BJ (cell line): ENCODE measurements around the gene BTBD7. TPM values are rescaled to one million over a fixed set of nuclear protein-coding genes. Genes with fewer than 3 reads are reported as not detected.

Source experiments
- CTCF ChIA-PET: fragments of 350-600 bp; formaldehyde crosslinking; extraction: SDS; loops from one replicate; lab custom pipeline; 2021; ENCODE audit warnings: antibody characterized with exemption, inconsistent platforms; lab: Yijun Ruan, JAX
- POLR2A ChIA-PET: fragments of 300-600 bp; sonication (Branson Sonifier 250); formaldehyde crosslinking; extraction: SDS; loops from one replicate; lab custom pipeline; 2021; ENCODE audit warnings: antibody characterized with exemption; lab: Charles Lee
- DNase-seq: peaks from one replicate; pipeline ENCODE4 v3.0.0-alpha.2; 2011; ENCODE audit warnings: low read depth
- H3K27me3 ChIP-seq: 2 replicates; pipeline ENCODE4 v1.6.0; 2011; ENCODE audit warnings: low read length; ENCODE audit not compliant: control insufficient read depth, insufficient read depth
- H3K36me3 ChIP-seq: 2 replicates; pipeline ENCODE4 v1.5.1; 2011; ENCODE audit warnings: low read length; ENCODE audit not compliant: control insufficient read depth, insufficient read depth
- H3K4me3 ChIP-seq: 2 replicates; pipeline ENCODE4 v1.5.1; 2011; ENCODE audit warnings: low read depth, mild to moderate bottlenecking, control low read depth, low read length
- CTCF ChIP-seq: IDR thresholded peaks from 2 replicates; pipeline ENCODE4 v1.5.1; 2011; ENCODE audit warnings: low read depth, mild to moderate bottlenecking, control low read depth, inconsistent platforms, low read length, moderate library complexity; ENCODE audit not compliant: insufficient read depth
- polyA plus RNA-seq: library from polyadenylated mRNA; depleted of rRNA; stranded (reverse); fragments of >200 nt; gene quantifications from 2 replicates; pipeline ENCODE4 v1.2.3, GENCODE V29; 2011

The BTBD7 gene
- polyA plus RNA-seq, 1 experiment, result 17.7 TPM

DNA sequence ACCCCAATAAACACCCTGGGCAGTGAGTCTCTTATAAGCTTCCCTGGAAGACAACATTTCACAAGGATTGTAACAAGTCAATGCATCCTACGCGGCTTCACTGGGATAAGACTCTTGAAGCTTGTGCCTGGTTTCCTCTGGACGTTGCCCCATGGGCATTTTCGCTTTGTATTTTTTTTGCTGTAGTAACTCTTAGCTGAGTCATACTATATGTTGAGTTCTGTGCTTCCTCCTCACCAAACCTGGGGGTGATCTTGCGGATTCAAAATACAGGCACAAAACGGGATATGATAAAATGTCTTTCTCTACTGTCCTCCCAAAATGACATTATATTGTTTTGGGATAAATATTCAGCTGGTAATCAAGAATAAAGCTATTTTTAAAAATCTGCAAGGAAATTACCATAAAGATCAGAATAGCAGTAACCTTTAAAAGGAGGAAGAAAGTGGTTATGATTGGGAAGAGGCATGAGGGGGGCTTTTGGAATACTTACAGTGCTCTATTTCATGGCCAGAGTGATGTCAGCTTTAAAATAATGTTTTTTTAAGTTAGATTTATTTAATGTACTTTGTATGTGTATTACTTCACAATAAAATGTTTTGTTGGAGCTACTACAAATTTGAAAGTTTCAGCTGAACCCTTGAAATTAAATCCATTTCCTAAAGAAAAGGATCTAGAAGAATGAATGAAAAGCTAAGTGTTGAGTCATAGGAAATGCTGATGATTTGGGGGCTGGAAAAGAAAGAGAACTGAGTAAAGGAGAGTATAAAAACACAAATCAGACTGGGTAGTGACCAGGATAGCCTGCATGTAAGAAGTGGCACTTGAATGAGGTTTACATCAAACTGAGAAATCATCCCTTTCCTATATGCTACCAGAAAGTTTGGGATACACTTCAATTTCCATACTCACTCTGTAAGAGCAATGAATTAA lies 14.7 kb downstream of the BTBD7 start:
- ChIA-PET POLR2A (interaction anchor here (0.7 kb wide), 1 partner anchor 63 kb away, joined by 3 read pairs; no protein-coding TSS in a partner anchor), CTCF (interaction anchor here (1.1 kb wide), 1 partner anchor 186 kb away, joined by 3 read pairs; no protein-coding TSS in a partner anchor)
- Histone ChIP-seq H3K4me3 (no peak overlapping the region), H3K27me3 (no peaks in the 10 kb centered on the region), H3K36me3 (no peaks in the 10 kb centered on the region; the same call in 1 of the 2 replicates)
- no peak for DNase-seq
- no peak for TF ChIP-seq CTCF

DNA sequence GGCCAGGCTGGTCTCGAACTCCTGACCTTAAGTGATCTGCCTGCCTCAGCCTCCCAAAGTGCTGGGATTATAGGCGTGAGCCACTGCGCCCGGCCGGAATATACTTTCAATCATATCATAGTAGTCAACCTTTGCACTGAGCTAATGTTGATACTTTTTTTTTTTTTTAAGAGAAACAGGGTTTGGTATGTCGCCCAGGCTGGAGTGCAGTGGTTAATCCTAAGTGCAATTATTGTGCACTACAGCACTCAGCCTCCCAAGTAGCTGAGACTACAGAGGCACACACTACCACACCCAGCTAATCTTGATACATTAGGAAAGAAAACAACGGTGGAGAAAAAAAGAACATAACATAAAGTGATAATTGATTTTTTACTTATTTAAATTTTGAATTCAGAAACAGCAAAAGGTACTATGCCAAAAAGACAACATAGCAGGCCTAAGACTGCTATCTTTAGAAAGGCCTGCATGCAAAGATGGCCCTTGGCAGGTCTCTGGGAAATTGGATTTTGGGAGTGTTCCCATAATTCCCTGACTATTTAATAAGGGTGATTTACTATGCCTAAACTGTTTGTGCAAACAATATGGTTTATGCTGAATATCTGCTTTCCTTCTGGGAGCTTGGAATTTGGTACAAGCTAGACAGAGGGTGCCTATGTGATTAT lies 15.5 kb downstream of the BTBD7 start:
- no peak for DNase-seq
- TF ChIP-seq CTCF, result no peak
- ChIA-PET POLR2A (interaction anchor here (0.6 kb wide), 1 partner anchor 11 kb away, joined by 5 read pairs; no protein-coding TSS in a partner anchor), CTCF (interaction anchor here (1.3 kb wide), 1 partner anchor 12 kb away, joined by 3 read pairs; no protein-coding TSS in a partner anchor)
- Histone ChIP-seq H3K4me3 (no peak overlapping the region), H3K27me3 (no peaks in the 10 kb centered on the region), H3K36me3 (no peaks in the 10 kb centered on the region)

DNA sequence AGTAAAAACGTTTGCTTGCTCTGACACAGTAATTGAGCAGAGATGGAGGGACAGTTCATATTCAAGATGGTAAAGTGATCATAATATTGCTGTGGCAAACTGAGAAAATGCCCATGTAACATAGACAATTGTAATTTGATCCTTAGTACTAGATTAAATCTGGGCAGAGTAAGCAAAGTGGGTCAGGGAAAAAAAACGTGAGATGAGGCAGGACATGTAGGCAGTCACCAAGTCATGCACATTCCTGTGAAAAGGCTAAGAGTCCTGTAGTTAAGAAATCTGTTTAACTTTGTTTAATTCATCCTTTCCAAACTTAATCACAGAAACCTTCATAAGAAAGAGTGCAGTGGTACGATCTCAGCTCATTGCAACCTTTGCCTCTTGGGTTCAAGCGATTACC lies 16.1 kb downstream of the BTBD7 start:
- no peaks in the 10 kb centered on the region for H3K36me3 ChIP-seq
- CTCF ChIA-PET, result interaction anchor here (1.3 kb wide), 1 partner anchor 12 kb away, joined by 3 read pairs; no protein-coding TSS in a partner anchor
- TF ChIP-seq CTCF, result no peak

GRCh38 chr14:93315575-93315974 lies 17.3 kb downstream of the BTBD7 start:
- ChIA-PET POLR2A (no interaction called here), CTCF (no interaction called here)
- Histone ChIP-seq H3K4me3 (no peak overlapping the region), H3K36me3 (no peaks in the 10 kb centered on the region), H3K27me3 (no peaks in the 10 kb centered on the region)
- no peak for TF ChIP-seq CTCF
- DNase-seq, result no peak

More for the DNA sequence above, 16.1 kb downstream of the BTBD7 start:
- no peaks in the 10 kb centered on the region for H3K27me3 ChIP-seq
- POLR2A ChIA-PET, result interaction anchor here (0.6 kb wide), 1 partner anchor 10 kb away, joined by 5 read pairs; no protein-coding TSS in a partner anchor
- no peak for DNase-seq
- H3K4me3 ChIP-seq, result no peak overlapping the region

- POLR2A ChIA-PET, result no interaction called here
- Histone ChIP-seq H3K27me3 (no peaks in the 10 kb centered on the region), H3K4me3 (no peak overlapping the region), H3K36me3 (no peaks in the 10 kb centered on the region)
- DNase-seq, result no peak
- no peak for TF ChIP-seq CTCF
- CTCF ChIA-PET, result no interaction called here
Measured at GRCh38 chr14:93311082-93311481, 21.8 kb downstream of the BTBD7 start.
